Measurements from ENCODE around the gene SLC38A8.

SLC38A8 gene

GRCh38 chr16:83996481-83997252 lies 45.9 kb downstream of the SLC38A8 start:
- no peak for DNase-seq (ENCODE audit: low spot score)

GRCh38 chr16:83995754-83996153 lies 46.8 kb downstream of the SLC38A8 start:
- no peak for DNase-seq (ENCODE audit: low spot score)

GRCh38 chr16:83994703-83995102 lies 47.9 kb downstream of the SLC38A8 start:
- DNase-seq (ENCODE audit: low spot score) = no peak

GRCh38 chr16:83994087-83994486 lies 48.5 kb downstream of the SLC38A8 start:
- DNase-seq (ENCODE audit: low spot score) = no peak

GRCh38 chr16:83992624-83993023 lies 50.0 kb downstream of the SLC38A8 start:
- no peak for DNase-seq (ENCODE audit: low spot score)

- DNase-seq (ENCODE audit: low spot score) = no peak
Observed at GRCh38 chr16:83990492-83990891, 52.1 kb downstream of the SLC38A8 start.

- DNase-seq (ENCODE audit: low spot score) = no peak
Observed at GRCh38 chr16:83989300-83989699, 53.3 kb downstream of the SLC38A8 start.

GRCh38 chr16:83983491-83983890 lies 59.1 kb downstream of the SLC38A8 start:
- no peak for DNase-seq (ENCODE audit: low spot score)

GRCh38 chr16:83981799-83982198 lies 60.8 kb downstream of the SLC38A8 start:
- no peak for DNase-seq (ENCODE audit: low spot score)

- no peak for DNase-seq (ENCODE audit: low spot score)
Observed at GRCh38 chr16:83980794-83981193, 61.8 kb downstream of the SLC38A8 start.

- no peak for DNase-seq (ENCODE audit: low spot score)
Observed at GRCh38 chr16:83979441-83979840, 63.2 kb downstream of the SLC38A8 start.

- no peak for DNase-seq (ENCODE audit: low spot score)
Observed at GRCh38 chr16:83978401-83978904, 64.1 kb downstream of the SLC38A8 start.

GRCh38 chr16:83977056-83977815 lies 65.4 kb downstream of the SLC38A8 start:
- DNase-seq (ENCODE audit: low spot score) = no peak

- DNase-seq (ENCODE audit: low spot score) = no peak
Observed at GRCh38 chr16:83975590-83976260, 66.9 kb downstream of the SLC38A8 start.

- no peak for DNase-seq (ENCODE audit: low spot score)
Observed at GRCh38 chr16:83974475-83974874, 68.1 kb downstream of the SLC38A8 start.

- DNase-seq (ENCODE audit: low spot score) = no peak
Observed at GRCh38 chr16:83973581-83974385, 68.8 kb downstream of the SLC38A8 start.

- DNase-seq (ENCODE audit: low spot score) = no peak
Observed at GRCh38 chr16:83973077-83973476, 69.5 kb downstream of the SLC38A8 start.

GRCh38 chr16:83972256-83973008 lies 70.2 kb downstream of the SLC38A8 start:
- no peak for DNase-seq (ENCODE audit: low spot score)

- no peak for DNase-seq (ENCODE audit: low spot score)
Observed at GRCh38 chr16:83971165-83972130, 71.1 kb downstream of the SLC38A8 start.

- DNase-seq (ENCODE audit: low spot score) = no peak
Observed at GRCh38 chr16:83970430-83970815, 72.2 kb downstream of the SLC38A8 start.

Data from CD4-positive, alpha-beta T cell treated with Interleukin-15 for 4 hours (primary cell).